Mesodermal cell (in vitro differentiated cells): ENCODE measurements around the gene LTBP4.
"Not testable (repeated sequence)": the region's sequence is repeated elsewhere in the genome, so short reads cannot be mapped to it uniquely, and the experiment has no call there.

Source experiments
- H3K27ac ChIP-seq: 2 replicates; pipeline ENCODE4 v1.7.0; 2013; ENCODE audit warnings: mild to moderate bottlenecking, low read depth, low read length, moderate library complexity; ENCODE audit not compliant: severe bottlenecking
- H3K36me3 ChIP-seq: 2 replicates; pipeline ENCODE4 v1.7.1; 2013; ENCODE audit warnings: mild to moderate bottlenecking, low read length, moderate library complexity; ENCODE audit not compliant: control insufficient read depth, insufficient read depth
- H3K4me1 ChIP-seq: one replicate; pipeline ENCODE4 v1.7.1; 2013; ENCODE audit warnings: mild to moderate bottlenecking, low read length; ENCODE audit not compliant: insufficient read depth, control insufficient read depth, poor library complexity, severe bottlenecking
- H3K4me3 ChIP-seq: 2 replicates; pipeline ENCODE4 v1.7.0; 2013; ENCODE audit warnings: low read length, control low read depth, mild to moderate bottlenecking; ENCODE audit not compliant: insufficient read depth, poor library complexity, severe bottlenecking; ENCODE audit errors: extremely low read depth
- H3K9me3 ChIP-seq: 2 replicates; pipeline ENCODE4 v1.7.1; 2013; ENCODE audit warnings: mild to moderate bottlenecking, low read length, moderate library complexity; ENCODE audit not compliant: control insufficient read depth
- WGBS, 2 experiments: methylation state at CpG; one replicate each; pipeline ENCODE4 v1.1.5; 2013; ENCODE audit warnings: missing lambda C conversion rate in 2 of 2; ENCODE audit not compliant: insufficient coverage in 2 of 2; 5-methylcytosine and 5-hydroxymethylcytosine counted together

LTBP4 gene

DNA sequence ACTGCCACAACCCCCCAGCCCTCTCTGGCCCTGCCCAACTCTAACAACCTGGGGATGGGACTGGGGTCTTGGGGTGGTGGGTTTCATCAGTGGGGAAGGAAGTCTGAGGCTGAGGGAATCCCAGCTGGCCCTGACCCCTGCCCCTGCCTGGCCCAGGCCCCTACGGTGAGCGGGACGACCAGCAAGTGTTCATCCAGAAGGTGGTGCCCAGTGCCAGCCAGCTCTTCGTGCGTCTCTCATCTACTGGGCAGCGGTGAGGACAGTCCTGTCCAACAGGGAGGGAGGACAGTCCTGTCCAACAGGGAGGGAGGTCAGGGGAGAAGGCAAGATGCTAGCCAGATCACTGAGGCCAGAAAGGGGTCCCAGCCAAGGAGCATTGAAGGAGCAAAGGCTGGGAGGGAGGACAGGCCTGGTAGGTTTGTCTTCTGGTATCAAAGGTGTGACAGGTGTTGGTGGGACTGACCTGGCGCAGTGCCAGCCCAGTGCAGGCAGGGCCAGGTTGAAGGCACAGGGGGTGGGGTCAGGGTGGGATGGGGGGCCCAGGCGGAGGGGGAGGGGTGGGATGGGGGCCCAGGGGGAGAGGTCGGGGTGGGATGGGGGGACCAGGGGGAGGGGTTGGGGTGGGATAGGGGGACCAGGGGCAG, 12.1 kb upstream of the LTBP4 start:
- peaks cover 47% of the 10 kb centered on the region for H3K36me3 ChIP-seq
- no peaks in the 10 kb centered on the region for H3K9me3 ChIP-seq
- H3K27ac ChIP-seq = no peak overlapping the region
- 95 to 100% methylated on average over 3 to 5 of the region's 9 CpGs for WGBS, 2 experiments
- H3K4me3 ChIP-seq = no peak overlapping the region
- peaks cover 18% of the 10 kb centered on the region for H3K4me1 ChIP-seq

DNA sequence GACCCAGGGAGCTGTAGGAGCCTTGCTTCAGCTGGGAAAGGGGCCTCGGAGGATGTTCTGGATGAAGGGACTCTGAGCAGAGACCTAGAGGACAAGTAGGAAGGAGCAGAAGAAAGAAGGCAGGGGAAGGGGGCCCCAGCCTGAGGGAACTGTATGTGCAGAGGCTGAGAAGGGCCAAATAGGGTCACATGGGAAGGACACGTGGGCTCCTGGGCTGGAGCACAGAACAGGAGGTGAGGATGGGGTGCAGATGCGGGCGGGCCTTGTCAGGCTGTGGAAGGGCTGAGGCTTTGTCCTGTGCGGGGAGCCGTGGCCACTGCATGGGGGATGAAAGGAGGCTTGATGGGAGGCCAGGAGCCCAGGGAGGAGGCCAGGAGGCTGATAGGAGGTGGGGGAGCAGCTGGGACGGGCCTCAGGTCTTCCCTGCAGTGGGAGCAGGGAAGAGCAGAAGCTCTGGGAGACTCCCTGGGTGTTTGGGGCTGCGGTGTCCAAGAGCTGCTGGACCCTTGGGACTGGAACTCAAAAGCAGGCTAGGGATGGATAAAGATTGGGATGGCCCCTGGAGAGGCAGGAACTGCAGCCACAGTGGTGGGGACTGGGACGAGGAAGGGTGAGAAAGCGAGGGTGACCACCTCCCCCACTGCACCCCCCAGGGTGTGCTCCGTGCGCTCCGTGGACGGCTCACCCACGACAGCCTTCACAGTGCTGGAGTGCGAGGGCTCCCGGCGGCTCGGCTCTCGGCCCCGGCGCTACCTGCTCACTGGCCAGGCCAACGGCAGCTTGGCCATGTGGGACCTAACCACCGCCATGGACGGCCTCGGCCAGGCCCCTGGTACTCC, 11.4 kb upstream of the LTBP4 start:
- Histone ChIP-seq H3K27ac (no peak overlapping the region), H3K4me1 (peaks cover 21% of the 10 kb centered on the region), H3K9me3 (no peaks in the 10 kb centered on the region), H3K4me3 (no peak overlapping the region), H3K36me3 (peaks cover 41% of the 10 kb centered on the region)
- WGBS, 2 experiments = 94 to 96% methylated on average over 15 to 22 of the region's 26 CpGs

DNA sequence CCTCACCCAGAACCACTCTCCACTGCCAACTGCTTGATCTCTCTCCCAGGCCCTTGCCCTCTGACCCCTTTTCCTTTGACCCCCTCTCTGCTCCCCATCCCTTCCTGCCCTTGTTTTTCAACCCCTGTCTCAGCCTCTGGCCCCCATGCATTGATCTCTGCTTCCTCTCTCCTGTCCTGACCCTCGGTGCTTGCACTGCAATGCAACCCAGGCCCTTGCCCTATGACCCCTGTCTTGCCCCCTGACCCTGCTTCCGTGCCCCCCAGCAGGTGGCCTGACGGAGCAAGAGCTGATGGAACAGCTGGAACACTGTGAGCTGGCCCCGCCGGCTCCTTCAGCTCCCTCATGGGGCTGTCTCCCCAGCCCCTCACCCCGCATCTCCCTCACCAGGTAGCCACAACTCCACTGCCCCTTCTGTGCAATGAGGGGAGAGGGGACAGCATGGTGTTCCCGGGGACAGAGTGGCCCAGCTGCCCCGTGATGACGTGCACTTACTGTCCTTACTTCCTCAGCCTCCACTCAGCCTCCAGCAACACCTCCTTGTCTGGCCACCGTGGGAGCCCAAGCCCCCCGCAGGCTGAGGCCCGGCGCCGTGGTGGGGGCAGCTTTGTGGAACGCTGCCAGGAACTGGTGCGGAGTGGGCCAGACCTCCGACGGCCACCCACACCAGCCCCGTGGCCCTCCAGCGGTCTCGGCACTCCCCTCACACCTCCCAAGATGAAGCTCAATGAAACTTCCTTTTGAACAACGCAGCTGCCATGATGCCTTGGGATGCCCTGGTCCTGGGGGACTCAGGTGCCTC, 10.5 kb upstream of the LTBP4 start:
- no peak overlapping the region for H3K4me3 ChIP-seq
- H3K4me1 ChIP-seq = peaks cover 21% of the 10 kb centered on the region
- H3K27ac ChIP-seq = no peak overlapping the region
- no peaks in the 10 kb centered on the region for H3K9me3 ChIP-seq
- peaks cover 37% of the 10 kb centered on the region for H3K36me3 ChIP-seq
- WGBS, 2 experiments = 87 to 92% methylated on average over 12 of the region's 22 CpGs

DNA sequence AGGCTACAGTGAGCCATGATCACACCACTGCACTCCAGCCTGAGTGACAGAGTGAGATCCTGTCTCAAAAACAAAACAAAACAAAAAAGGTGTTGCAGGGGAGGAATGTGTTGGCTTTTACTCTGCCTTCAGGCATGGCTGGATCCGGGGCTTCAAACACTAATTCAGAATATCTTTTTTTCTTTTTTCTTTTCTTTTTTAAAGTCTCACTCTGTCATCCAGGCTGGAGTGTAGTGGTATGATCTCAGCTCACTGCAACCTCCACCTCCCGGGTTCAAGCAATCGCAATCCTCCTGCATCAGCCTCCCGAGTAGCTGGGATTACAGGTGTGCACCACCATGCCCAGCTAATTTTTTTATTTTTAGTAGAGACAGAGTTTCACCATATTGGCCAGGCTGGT, 9.4 kb upstream of the LTBP4 start:
- H3K9me3 ChIP-seq, H3K27ac ChIP-seq, H3K4me3 ChIP-seq: not testable (repeated sequence)
- H3K36me3 ChIP-seq = peaks cover 29% of the 10 kb centered on the region
- 100% methylated on average over 2 of the region's 4 CpGs; no CpG with 5 or more reads in 1 of the 2 experiments for WGBS, 2 experiments
- peaks cover 18% of the 10 kb centered on the region for H3K4me1 ChIP-seq

DNA sequence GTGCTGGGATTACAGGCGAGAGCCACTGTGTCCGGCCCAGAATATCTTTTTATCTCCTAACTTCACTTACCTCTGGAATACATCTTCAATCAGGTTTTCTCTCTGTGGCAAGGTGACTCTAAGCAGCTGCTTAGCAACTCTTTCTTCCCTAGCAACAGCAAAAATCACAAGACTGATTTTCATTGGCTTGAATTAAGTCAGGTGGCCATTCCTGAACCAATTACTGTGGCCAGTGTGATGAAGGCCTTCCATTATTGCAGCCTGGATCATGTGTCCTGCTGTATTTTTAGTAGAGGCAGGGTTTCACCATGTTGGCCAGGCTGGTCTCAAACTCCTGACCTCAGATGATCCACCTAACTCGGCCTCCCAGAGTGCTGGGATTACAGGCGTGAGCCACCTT, 9.0 kb upstream of the LTBP4 start:
- Histone ChIP-seq H3K4me3 (no peak overlapping the region), H3K9me3 (no peaks in the 10 kb centered on the region), H3K4me1 (peaks cover 18% of the 10 kb centered on the region), H3K27ac (no peak overlapping the region), H3K36me3 (peaks cover 25% of the 10 kb centered on the region)
- 83 to 96% methylated on average over 4 of the region's 4 CpGs for WGBS, 2 experiments

DNA sequence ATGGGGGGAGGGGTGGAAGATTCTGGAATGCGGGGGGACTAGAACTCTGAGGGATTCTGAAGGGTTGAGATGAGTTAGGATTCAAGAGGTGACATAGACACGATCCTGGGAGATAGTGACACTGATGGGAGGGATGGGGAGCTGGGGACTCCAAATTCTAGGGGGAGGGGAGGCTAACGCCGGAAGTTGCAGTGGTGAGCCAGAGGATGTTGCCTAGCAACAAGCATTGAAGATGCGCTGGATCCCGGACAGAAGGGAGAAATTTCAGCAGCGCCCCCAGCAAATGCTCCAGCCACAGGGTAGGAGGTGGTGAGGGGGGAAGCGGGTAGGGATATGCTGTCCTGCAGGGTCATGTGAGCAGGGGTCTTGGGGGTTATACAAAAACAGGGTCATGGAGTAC, 6.9 kb upstream of the LTBP4 start:
- Histone ChIP-seq H3K4me1 (peaks cover 9% of the 10 kb centered on the region), H3K36me3 (peaks cover 12% of the 10 kb centered on the region), H3K4me3 (no peak overlapping the region), H3K9me3 (no peaks in the 10 kb centered on the region), H3K27ac (no peak overlapping the region)
- WGBS, 2 experiments = 37 to 40% methylated on average over 7 to 8 of the region's 8 CpGs

DNA sequence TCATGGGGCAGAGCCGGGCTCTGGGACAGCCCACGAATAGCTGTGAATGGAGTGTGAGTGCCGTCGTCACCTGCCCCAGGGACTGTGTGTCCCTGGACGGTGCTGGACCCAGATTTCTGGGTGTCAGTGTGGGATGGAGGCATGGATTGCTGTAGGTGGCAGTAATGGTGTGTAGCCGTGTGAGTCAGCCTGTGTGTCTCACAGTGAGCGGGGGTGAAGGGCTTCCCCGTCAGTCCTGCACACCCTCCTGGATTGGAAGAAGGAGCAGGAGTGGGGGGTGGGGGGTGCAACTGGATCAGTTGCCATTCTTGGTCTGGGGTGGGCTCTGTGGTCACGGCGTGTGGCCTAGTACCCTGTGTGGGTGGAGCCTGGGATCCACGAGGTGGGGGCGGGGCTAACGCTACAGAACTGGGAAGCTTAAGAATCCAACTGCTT, 6.5 kb upstream of the LTBP4 start:
- no peaks in the 10 kb centered on the region for H3K9me3 ChIP-seq
- no peak overlapping the region for H3K27ac ChIP-seq
- WGBS, 2 experiments = 49 to 55% methylated on average over 10 to 13 of the region's 13 CpGs
- H3K4me1 ChIP-seq = peaks cover 10% of the 10 kb centered on the region
- H3K36me3 ChIP-seq = peaks cover 12% of the 10 kb centered on the region
- H3K4me3 ChIP-seq = no peak overlapping the region

DNA sequence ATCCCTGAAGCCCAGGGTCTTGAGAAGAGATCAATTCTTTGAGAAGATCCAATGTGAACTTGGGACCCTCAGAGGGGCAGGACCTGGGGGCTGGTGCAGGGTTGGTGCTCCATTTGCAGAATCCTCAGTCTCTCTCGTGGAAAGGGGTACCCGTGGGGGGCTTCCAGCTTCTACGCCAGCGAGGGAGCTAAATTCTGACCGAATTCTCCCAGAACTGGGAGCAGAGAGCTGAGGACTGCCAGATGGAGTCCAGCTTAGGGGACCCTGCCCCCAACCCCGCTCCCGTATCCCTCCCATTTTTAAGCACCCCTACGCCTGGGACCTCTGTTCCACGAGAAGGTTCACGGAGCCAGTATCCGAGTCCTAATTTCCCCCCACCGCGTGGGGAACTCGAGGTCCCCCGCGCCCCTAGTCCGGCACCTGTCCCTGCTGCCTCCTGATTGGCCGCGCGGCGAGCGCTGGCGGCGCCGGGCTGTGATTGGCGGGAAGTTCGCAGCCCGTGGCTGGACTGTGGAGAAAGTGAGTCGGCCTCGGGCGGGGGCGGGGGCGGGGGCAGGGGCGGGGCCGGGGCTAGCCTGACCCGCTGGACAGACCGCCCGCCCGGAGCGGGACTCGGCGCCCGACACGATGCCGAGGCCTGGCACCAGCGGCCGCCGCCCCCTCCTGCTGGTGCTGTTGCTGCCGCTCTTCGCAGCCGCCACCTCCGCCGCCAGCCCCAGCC, 4.4 kb upstream of the LTBP4 start:
- 14 to 22% methylated on average over 20 to 22 of the region's 53 CpGs for WGBS, 2 experiments
- no peaks in the 10 kb centered on the region for H3K9me3 ChIP-seq
- H3K36me3 ChIP-seq = no peaks in the 10 kb centered on the region
- H3K4me1 ChIP-seq = peaks cover 19% of the 10 kb centered on the region
- H3K4me3 ChIP-seq = peak overlapping the region; percentile 48
- no peak overlapping the region for H3K27ac ChIP-seq

DNA sequence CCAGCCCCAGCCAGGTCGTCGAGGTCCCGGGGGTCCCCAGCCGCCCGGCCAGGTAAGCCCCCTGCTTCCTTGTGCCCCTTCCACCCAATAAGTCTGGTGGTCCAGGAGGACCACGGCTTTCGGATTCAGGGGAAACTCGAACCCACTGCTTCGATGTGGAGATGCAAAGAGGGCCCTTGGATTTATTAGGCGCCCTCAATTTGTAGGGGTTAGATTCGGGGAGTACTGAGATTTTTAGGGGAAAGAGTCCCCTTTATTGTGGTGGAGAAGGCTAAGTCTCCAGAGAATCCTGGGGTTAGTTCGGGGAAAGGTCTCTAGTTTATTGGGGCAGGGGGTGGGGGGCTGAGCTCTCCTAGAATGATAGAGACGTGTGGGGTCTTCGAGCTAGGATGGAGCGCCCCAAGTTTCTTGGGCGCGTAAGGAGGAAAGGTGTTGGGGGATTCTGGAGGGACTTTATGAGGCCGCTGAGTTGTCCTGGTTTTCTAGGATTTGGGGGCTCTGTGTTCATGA, 3.8 kb upstream of the LTBP4 start:
- no peaks in the 10 kb centered on the region for H3K36me3 ChIP-seq
- no peaks in the 10 kb centered on the region for H3K9me3 ChIP-seq
- no peak overlapping the region for H3K27ac ChIP-seq
- WGBS, 2 experiments = 10 to 23% methylated on average over 10 to 14 of the region's 18 CpGs
- H3K4me1 ChIP-seq = peaks cover 21% of the 10 kb centered on the region
- peak overlapping the region; percentile 48 for H3K4me3 ChIP-seq
